ENCODE data around the gene NACA2.
A peak's percentile ranks its signal among the peaks of the same experiment; 100 is the strongest.

DNA sequence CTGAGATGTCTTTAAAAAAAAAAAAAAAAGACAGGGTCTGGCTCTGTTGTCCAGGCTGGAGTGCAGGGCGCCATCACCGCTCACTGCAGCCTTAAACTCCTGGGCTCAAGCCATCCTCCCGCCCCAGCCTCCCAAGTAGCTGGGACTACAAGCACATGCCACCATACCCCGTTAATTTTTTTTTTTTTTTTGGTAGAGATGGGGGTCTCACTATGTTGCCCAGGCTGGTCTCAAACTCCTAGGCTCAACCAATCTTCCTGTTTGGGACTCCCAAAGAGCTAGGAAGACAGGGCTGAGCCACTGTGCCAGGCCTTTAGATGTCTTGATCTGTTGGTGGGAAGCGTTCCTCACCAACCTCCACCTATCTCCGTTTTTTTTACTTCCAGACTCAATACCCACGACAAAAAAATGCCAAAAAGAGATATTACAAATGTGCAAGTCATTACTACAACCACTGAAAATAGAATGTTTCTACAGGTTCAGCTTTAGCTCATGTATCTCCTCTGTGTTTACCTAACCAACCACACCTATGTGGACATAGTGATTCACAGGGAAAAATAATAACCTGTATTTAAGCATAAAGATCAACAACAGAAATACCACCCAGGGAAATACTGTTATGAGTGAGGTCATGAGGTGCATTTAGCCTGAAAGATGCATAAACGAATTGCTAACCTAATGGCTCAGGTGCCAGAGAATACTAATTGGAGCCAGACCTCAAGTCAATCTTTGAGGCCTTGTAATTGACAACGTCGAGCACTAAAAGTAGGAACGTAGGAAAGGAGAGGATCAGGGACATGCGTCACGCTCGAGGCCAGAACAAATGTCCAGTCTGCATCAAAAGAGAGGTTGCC, 22.6 kb downstream of the NACA2 start:
- TF ChIP-seq CTCF (IDR thresholded peaks at IDR 0.05) (no peak), CBX8 (IDR thresholded peaks at IDR 0.05) (no peak), RAD21 (conservative IDR thresholded peaks at IDR 0.05 in 1 of 2, IDR thresholded peaks at IDR 0.05 in 1 of 2) (peak in 1 of 2 experiments; percentile 22; a peak in 2 of 5 replicates), POLR2A (IDR thresholded peaks at IDR 0.05; ENCODE audit: low read length) (no peak), EP300 (IDR thresholded peaks at IDR 0.05) (peak; percentile 90 to 94), ATOH8 (CRISPR knock-in tag; IDR thresholded peaks at IDR 0.05; ENCODE audit: low read depth) (peak; percentile 78), JUNB (IDR thresholded peaks at IDR 0.05) (peak; percentile 99), ZFP36 (IDR thresholded peaks at IDR 0.05; ENCODE audit: borderline replicate concordance, partially characterized antibody) (peak; percentile 80)
- TF ChIP-seq, protein P1, sequence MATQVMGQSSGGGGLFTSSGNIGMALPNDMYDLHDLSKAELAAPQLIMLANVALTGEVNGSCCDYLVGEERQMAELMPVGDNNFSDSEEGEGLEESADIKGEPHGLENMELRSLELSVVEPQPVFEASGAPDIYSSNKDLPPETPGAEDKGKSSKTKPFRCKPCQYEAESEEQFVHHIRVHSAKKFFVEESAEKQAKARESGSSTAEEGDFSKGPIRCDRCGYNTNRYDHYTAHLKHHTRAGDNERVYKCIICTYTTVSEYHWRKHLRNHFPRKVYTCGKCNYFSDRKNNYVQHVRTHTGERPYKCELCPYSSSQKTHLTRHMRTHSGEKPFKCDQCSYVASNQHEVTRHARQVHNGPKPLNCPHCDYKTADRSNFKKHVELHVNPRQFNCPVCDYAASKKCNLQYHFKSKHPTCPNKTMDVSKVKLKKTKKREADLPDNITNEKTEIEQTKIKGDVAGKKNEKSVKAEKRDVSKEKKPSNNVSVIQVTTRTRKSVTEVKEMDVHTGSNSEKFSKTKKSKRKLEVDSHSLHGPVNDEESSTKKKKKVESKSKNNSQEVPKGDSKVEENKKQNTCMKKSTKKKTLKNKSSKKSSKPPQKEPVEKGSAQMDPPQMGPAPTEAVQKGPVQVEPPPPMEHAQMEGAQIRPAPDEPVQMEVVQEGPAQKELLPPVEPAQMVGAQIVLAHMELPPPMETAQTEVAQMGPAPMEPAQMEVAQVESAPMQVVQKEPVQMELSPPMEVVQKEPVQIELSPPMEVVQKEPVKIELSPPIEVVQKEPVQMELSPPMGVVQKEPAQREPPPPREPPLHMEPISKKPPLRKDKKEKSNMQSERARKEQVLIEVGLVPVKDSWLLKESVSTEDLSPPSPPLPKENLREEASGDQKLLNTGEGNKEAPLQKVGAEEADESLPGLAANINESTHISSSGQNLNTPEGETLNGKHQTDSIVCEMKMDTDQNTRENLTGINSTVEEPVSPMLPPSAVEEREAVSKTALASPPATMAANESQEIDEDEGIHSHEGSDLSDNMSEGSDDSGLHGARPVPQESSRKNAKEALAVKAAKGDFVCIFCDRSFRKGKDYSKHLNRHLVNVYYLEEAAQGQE (IDR thresholded peaks at IDR 0.05), result no peak
- TF ChIP-seq, protein P2, sequence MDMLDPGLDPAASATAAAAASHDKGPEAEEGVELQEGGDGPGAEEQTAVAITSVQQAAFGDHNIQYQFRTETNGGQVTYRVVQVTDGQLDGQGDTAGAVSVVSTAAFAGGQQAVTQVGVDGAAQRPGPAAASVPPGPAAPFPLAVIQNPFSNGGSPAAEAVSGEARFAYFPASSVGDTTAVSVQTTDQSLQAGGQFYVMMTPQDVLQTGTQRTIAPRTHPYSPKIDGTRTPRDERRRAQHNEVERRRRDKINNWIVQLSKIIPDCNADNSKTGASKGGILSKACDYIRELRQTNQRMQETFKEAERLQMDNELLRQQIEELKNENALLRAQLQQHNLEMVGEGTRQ (IDR thresholded peaks at IDR 0.05), result peak; percentile 38; the same call in 1 of the 2 replicates
